Muscle layer of colon (tissue), 2 donors: Measurements from ENCODE around the gene NTN1.
"Not testable (repeated sequence)": the region's sequence is repeated elsewhere in the genome, so short reads cannot be mapped to it uniquely, and the experiment has no call there.

Experiments
- H3K27ac ChIP-seq: one replicate; pipeline ENCODE4 v1.7.0; 2013; ENCODE audit warnings: low read depth, mild to moderate bottlenecking, low read length, moderate library complexity
- H3K27me3 ChIP-seq, 2 donors: one replicate each; pipeline ENCODE4 v1.7.0; 2013; ENCODE audit warnings: low read length in 2 of 2, mild to moderate bottlenecking in 2 of 2; ENCODE audit not compliant: insufficient read depth in 2 of 2, control insufficient read depth in 1 of 2
- H3K36me3 ChIP-seq: one replicate; pipeline ENCODE4 v1.7.0; 2013; ENCODE audit warnings: mild to moderate bottlenecking, low read length; ENCODE audit not compliant: insufficient read depth
- H3K4me1 ChIP-seq: one replicate; pipeline ENCODE4 v1.7.0; 2013; ENCODE audit warnings: mild to moderate bottlenecking, low read length; ENCODE audit not compliant: insufficient read depth
- H3K4me3 ChIP-seq, 2 donors: one replicate each; pipeline ENCODE4 v1.7.0; 2013; ENCODE audit warnings: low read length in 2 of 2, low read depth in 1 of 2, mild to moderate bottlenecking in 1 of 2, moderate library complexity in 1 of 2
- H3K9ac ChIP-seq: one replicate; pipeline ENCODE4 v1.7.0; 2013; ENCODE audit warnings: low read length
- H3K9me3 ChIP-seq: one replicate; pipeline ENCODE4 v1.7.0; 2013; ENCODE audit warnings: mild to moderate bottlenecking, low read length
- donor health status: abdominal sarcoma.
- donor health status: Adenocarcinoma of cecum.

Gene NTN1

GRCh38 chr17:9257630-9257965, 236.3 kb downstream of the NTN1 start:
- not testable (repeated sequence) for H3K27ac ChIP-seq, H3K4me1 ChIP-seq, H3K9ac ChIP-seq, H3K36me3 ChIP-seq, H3K4me3 ChIP-seq, H3K27me3 ChIP-seq, H3K9me3 ChIP-seq

GRCh38 chr17:9258115-9259015, 237.1 kb downstream of the NTN1 start:
- no peaks in the 10 kb centered on the region for H3K4me1 ChIP-seq
- H3K27ac ChIP-seq, result no peak overlapping the region
- H3K4me3 ChIP-seq, result no peak overlapping the region
- H3K9ac ChIP-seq, result no peak overlapping the region
- no peaks in the 10 kb centered on the region for H3K9me3 ChIP-seq
- no peaks in the 10 kb centered on the region for H3K27me3 ChIP-seq
- H3K36me3 ChIP-seq, result no peaks in the 10 kb centered on the region

- H3K4me1 ChIP-seq, result no peaks in the 10 kb centered on the region
- no peak overlapping the region for H3K27ac ChIP-seq
- H3K27me3 ChIP-seq, result no peaks in the 10 kb centered on the region
- H3K36me3 ChIP-seq, result no peaks in the 10 kb centered on the region
- no peaks in the 10 kb centered on the region for H3K9me3 ChIP-seq
- no peak overlapping the region for H3K4me3 ChIP-seq
- no peak overlapping the region for H3K9ac ChIP-seq
These were observed 238.1 kb downstream of the NTN1 start for GRCh38 chr17:9259419-9259818.

- H3K9ac ChIP-seq, result no peak overlapping the region
- H3K4me1 ChIP-seq, result no peaks in the 10 kb centered on the region
- H3K9me3 ChIP-seq, result no peaks in the 10 kb centered on the region
- no peak overlapping the region for H3K4me3 ChIP-seq
- H3K36me3 ChIP-seq, result no peaks in the 10 kb centered on the region
- H3K27ac ChIP-seq, result no peak overlapping the region
- H3K27me3 ChIP-seq, result no peaks in the 10 kb centered on the region
These were observed 240.0 kb downstream of the NTN1 start for GRCh38 chr17:9261081-9262012.

- Histone ChIP-seq H3K9ac (no peak overlapping the region), H3K27ac (no peak overlapping the region), H3K9me3 (no peaks in the 10 kb centered on the region), H3K4me1 (no peaks in the 10 kb centered on the region), H3K36me3 (no peaks in the 10 kb centered on the region), H3K27me3 (no peaks in the 10 kb centered on the region), H3K4me3 (no peak overlapping the region)
These were observed 244.8 kb downstream of the NTN1 start for GRCh38 chr17:9266031-9266680.

- Histone ChIP-seq H3K27me3 (no peaks in the 10 kb centered on the region), H3K36me3 (no peaks in the 10 kb centered on the region), H3K27ac (no peak overlapping the region), H3K4me3 (no peak overlapping the region), H3K9ac (no peak overlapping the region), H3K4me1 (no peaks in the 10 kb centered on the region), H3K9me3 (no peaks in the 10 kb centered on the region)
These were observed 245.4 kb downstream of the NTN1 start for GRCh38 chr17:9266697-9267117.

GRCh38 chr17:9268546-9268945, 247.2 kb downstream of the NTN1 start:
- no peaks in the 10 kb centered on the region for H3K4me1 ChIP-seq
- H3K27me3 ChIP-seq, result no peaks in the 10 kb centered on the region
- H3K36me3 ChIP-seq, result no peaks in the 10 kb centered on the region
- no peak overlapping the region for H3K9ac ChIP-seq
- H3K9me3 ChIP-seq, result no peaks in the 10 kb centered on the region
- no peak overlapping the region for H3K4me3 ChIP-seq
- no peak overlapping the region for H3K27ac ChIP-seq

GRCh38 chr17:9269350-9270035, 248.2 kb downstream of the NTN1 start:
- no peak overlapping the region for H3K27ac ChIP-seq
- H3K27me3 ChIP-seq, result no peaks in the 10 kb centered on the region
- H3K4me3 ChIP-seq, result no peak overlapping the region
- no peaks in the 10 kb centered on the region for H3K36me3 ChIP-seq
- H3K9ac ChIP-seq, result no peak overlapping the region
- no peaks in the 10 kb centered on the region for H3K9me3 ChIP-seq
- no peaks in the 10 kb centered on the region for H3K4me1 ChIP-seq

- H3K4me1 ChIP-seq, result no peaks in the 10 kb centered on the region
- no peak overlapping the region for H3K27ac ChIP-seq
- no peaks in the 10 kb centered on the region for H3K9me3 ChIP-seq
- no peaks in the 10 kb centered on the region for H3K27me3 ChIP-seq
- no peaks in the 10 kb centered on the region for H3K36me3 ChIP-seq
- no peak overlapping the region for H3K4me3 ChIP-seq
- no peak overlapping the region for H3K9ac ChIP-seq
These were observed 249.6 kb downstream of the NTN1 start for GRCh38 chr17:9270921-9271320.

- H3K9me3 ChIP-seq, result no peaks in the 10 kb centered on the region
- no peak overlapping the region for H3K9ac ChIP-seq
- no peaks in the 10 kb centered on the region for H3K27me3 ChIP-seq
- no peak overlapping the region for H3K27ac ChIP-seq
- no peaks in the 10 kb centered on the region for H3K4me1 ChIP-seq
- H3K4me3 ChIP-seq, result no peak overlapping the region
- no peaks in the 10 kb centered on the region for H3K36me3 ChIP-seq
These were observed 250.7 kb downstream of the NTN1 start for GRCh38 chr17:9271989-9272388.
